Fibroblast of the aortic adventitia (primary cell): ENCODE results near the gene ZNF841. TPM values are rescaled to one million over a fixed set of nuclear protein-coding genes. Genes with fewer than 3 reads are reported as not detected.
"Not testable (repeated sequence)": the region's sequence is repeated elsewhere in the genome, so short reads cannot be mapped to it uniquely, and the experiment has no call there.

Experiments used
- DNase-seq: peaks from one replicate; pipeline ENCODE4 v3.0.0-alpha.2; 2010; ENCODE audit warnings: low read depth
- H3K4me3 ChIP-seq: 2 replicates; pipeline ENCODE4 v1.5.1; 2011; ENCODE audit warnings: low read depth, mild to moderate bottlenecking, control low read depth, low read length, moderate library complexity
- total RNA-seq: library from RNA; depleted of rRNA; stranded (reverse); fragments of >200 nt; gene quantifications from 2 replicates; pipeline ENCODE4 v1.2.3, GENCODE V29; 2012; ENCODE audit warnings: low replicate concordance
- TF ChIP-seq, protein P1 (sequence below): IDR thresholded peaks from 2 replicates; pipeline ENCODE4 v1.5.1; 2011; ENCODE audit warnings: mild to moderate bottlenecking, low read length, control low read depth, inconsistent platforms; ENCODE audit not compliant: insufficient read depth

Gene ZNF841
- total RNA-seq, 1 donor, result 26.0 TPM

DNA sequence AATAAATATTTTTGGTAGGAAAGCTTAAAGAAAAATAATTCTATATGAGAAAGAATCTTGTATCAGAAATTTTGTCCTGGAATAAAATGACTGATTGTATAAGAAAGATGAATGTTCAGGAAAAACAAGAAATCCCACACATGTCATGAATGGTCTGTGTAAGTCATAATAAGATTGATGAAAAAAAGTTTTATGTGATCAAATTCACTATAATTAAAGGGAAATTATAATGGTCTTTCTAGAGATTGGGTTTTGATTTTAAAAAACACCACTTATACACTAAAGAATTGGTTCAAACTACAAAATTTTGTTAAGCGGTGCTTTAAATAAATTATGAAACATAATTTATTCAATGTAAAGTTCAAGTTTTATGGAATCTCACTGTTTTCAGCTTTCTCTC lies 7.2 kb upstream of the ZNF841 start:
- no peak overlapping the region for H3K4me3 ChIP-seq
- TF ChIP-seq, protein P1, sequence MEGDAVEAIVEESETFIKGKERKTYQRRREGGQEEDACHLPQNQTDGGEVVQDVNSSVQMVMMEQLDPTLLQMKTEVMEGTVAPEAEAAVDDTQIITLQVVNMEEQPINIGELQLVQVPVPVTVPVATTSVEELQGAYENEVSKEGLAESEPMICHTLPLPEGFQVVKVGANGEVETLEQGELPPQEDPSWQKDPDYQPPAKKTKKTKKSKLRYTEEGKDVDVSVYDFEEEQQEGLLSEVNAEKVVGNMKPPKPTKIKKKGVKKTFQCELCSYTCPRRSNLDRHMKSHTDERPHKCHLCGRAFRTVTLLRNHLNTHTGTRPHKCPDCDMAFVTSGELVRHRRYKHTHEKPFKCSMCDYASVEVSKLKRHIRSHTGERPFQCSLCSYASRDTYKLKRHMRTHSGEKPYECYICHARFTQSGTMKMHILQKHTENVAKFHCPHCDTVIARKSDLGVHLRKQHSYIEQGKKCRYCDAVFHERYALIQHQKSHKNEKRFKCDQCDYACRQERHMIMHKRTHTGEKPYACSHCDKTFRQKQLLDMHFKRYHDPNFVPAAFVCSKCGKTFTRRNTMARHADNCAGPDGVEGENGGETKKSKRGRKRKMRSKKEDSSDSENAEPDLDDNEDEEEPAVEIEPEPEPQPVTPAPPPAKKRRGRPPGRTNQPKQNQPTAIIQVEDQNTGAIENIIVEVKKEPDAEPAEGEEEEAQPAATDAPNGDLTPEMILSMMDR, result no peak
- DNase-seq, result no peak

DNA sequence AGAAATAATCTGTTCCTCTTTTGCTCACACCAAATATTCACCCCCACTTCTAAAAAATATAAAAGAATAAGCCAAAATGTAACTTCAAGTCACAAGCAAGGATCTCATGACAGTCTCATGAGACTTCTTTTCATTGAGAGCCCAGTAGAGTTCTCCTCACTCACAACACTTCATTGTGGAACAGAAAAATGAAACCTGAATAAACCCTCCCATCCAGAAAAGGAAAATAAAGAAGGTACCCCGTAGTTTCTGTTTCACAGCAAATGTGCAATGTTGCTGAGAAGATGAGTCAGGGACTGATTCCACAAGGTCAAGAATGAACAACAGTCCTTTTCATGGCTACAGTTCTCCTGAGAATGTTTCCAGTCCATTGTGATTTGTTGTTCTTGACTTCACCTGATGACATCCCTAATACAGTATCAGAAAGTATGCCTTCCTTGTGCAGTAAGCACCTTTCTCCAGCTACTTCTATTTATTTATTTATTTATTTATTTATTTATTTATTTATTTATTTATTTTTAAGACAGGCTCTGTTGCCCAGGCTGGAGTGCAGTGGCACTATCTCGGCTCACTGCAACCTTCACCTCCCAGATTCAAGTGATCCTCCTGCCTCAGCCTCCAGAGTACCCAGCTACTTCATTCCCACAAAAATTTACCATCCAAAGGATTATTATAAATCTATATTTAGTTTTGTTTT lies 6.4 kb upstream of the ZNF841 start:
- TF ChIP-seq, protein P1, result no peak
- no peak overlapping the region for H3K4me3 ChIP-seq
- no peak for DNase-seq

DNA sequence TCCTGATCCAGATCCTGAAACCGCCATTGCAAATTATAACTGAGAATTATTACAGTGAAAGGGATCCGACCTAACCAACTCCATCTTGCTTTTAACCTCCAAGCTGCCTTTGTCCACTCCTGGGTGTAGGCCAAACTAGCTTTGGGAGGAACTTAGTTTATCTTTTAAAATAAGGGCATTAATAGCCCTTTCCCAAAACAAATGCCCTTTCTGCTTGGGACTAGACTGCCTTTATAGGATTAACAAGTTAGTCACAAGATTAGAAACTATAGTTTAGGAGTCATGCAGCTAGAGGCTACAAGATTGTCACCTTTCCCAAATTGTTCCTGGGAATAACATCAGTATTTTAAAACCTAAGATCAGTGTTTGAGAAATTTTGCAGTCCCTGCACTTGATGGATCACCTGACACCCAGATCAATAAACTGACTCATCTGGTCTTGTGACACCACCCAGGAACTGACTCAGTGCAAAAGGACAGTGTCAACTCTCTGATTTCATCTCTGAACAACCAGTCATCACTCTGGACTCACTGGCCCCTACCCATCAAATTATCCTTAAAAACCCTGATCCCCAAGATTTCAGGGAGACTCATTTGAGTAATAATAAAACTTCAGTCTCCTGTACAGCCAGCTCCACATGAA lies 4.1 kb upstream of the ZNF841 start:
- no peak overlapping the region for H3K4me3 ChIP-seq
- no peak for DNase-seq
- TF ChIP-seq, protein P1, result no peak

DNA sequence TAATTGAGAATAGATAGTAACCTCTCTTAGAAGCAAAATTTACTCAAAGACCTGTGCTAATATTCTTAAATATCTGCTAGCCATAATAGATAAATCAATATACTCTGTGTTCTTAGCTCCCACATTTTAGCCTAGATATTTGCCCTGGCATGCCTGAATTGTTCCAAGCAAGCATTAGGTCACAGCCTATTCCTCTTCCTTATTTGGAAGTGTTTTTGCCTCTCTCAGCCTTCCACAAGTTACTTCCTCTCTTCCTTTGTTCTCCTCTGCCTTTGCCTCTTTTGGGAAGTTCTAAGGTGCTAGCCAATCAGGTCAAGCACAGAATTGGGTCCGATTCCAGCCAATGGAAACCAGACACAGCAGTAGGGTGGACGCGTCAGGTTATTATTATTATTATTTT lies 851 bp upstream of the ZNF841 start:
- peak; percentile 2 for DNase-seq
- H3K4me3 ChIP-seq, result not testable (repeated sequence)

DNA sequence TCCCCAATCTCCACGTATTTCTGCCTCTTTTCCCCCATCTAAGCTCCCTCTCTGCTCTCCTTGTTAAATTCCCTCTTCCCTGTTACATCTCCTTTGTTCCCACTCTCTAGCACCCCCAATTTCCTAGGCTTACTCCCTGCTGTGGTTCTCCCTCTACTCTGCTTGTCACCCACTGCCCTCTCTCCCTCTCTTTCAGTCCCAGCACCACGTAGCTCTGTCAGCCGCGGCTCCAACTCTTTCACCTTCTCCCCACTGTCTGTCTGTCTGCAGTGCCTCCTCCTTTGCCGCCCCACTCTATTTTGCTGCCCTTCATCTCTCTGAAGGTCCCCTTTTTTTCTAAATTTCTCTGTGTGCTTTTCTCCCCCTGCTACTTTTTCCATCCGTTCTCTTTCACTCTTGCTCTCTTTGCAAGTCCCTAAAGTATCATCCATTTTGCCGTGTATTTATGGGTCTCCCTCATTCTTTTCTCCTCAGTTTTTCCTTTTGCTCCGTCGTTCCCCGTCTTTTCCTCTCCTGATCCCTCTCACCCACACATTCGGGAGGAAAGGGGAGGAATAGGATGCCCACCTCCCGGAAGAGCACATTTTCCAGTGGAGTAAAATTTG lies 937 bp downstream of the ZNF841 start:
- H3K4me3 ChIP-seq, result peak overlapping the region; percentile 95
- DNase-seq, result peak; percentile 1
- TF ChIP-seq, protein P1, result no peak

DNA sequence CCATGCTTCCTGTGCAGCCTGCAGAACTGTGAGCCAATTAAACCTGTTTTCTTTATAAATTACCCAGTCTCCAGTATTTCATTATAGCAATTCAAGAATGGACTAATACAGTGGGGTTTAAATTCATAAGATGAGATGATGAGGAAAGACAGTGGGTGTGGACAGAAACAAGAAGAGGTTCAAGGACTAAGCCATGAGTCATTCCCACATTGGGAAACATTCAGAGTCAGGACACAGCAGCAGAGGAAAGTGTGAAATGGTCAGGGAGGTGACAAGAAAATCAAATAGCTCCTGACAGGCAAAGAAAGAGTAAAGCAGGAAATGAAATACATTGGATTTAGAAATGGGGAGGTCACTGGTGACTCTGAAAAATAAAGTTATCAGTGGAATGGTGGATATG lies 9.1 kb downstream of the ZNF841 start:
- H3K4me3 ChIP-seq, result no peak overlapping the region
- TF ChIP-seq, protein P1, result no peak
- DNase-seq, result peak; percentile 5

DNA sequence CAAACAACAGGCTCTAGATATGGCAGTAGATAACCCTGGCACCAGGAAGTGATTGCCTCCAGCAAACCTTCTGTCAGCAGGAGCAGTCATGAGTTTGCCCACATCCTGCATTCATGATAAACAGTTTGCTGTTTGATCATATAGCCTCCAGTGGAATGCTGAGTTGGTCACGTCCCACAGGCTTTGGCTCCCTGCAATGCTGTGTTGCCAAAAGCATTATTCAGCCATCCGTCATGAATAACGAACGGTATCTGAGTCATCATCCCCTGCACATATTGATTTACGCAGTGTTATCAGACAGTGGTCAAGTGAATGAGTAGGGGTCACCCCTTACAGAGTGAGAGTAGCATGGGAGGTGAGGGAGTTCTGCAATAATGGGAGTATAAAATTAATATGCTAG lies 25.1 kb downstream of the ZNF841 start:
- TF ChIP-seq, protein P1, result no peak
- peak; percentile 12 for DNase-seq
- H3K4me3 ChIP-seq, result no peak overlapping the region
